CD14-positive monocyte (primary cell): ENCODE data around the gene GRIN1. TPM values are rescaled to one million over a fixed set of nuclear protein-coding genes. Genes with fewer than 3 reads are reported as not detected.

Source experiments
- DNase-seq, 3 donors: peaks; one replicate each; pipeline ENCODE4 v3.0.0-alpha.2; 2011 to 2022
- H2AFZ ChIP-seq: 2 replicates; pipeline ENCODE4 v1.6.0; 2012; ENCODE audit warnings: mild to moderate bottlenecking, low read depth, low read length, inconsistent platforms; ENCODE audit not compliant: insufficient read depth, poor library complexity, severe bottlenecking
- H3K27ac ChIP-seq, 2 donors: 1 replicate in 1 of 2; 2 replicates in 1 of 2; pipeline ENCODE4 v1.5.1; 2012 to 2013; ENCODE audit warnings: low read length in 2 of 2, control low read depth in 1 of 2, inconsistent platforms in 1 of 2, low read depth in 1 of 2, mild to moderate bottlenecking in 1 of 2
- H3K27me3 ChIP-seq, 2 donors: one replicate each; pipeline versions ENCODE4 v1.6.0 to v1.6.1; 2011 to 2013; ENCODE audit warnings: low read length in 2 of 2; ENCODE audit not compliant: control insufficient read depth in 2 of 2, insufficient read depth in 2 of 2
- H3K36me3 ChIP-seq, 2 donors: replicated peaks in 1 of 2; 1 replicate in 1 of 2; 2 replicates in 1 of 2; pipeline versions ENCODE4 v1.5.1 to v1.6.1; 2012 to 2013; ENCODE audit warnings: low read length in 2 of 2, control low read depth in 1 of 2, inconsistent platforms in 1 of 2, mild to moderate bottlenecking in 1 of 2; ENCODE audit not compliant: insufficient read depth in 2 of 2, control insufficient read depth in 1 of 2
- H3K4me1 ChIP-seq, 2 donors: 1 replicate in 1 of 2; 2 replicates in 1 of 2; pipeline versions ENCODE4 v1.5.1 to v1.6.1; 2012 to 2013; ENCODE audit warnings: low read length in 2 of 2, control low read depth in 1 of 2, inconsistent platforms in 1 of 2, mild to moderate bottlenecking in 1 of 2, moderate library complexity in 1 of 2; ENCODE audit not compliant: insufficient read depth in 2 of 2, control insufficient read depth in 1 of 2
- H3K4me2 ChIP-seq: replicated peaks from 2 replicates; pipeline ENCODE3; 2012; ENCODE audit warnings: low read length, moderate library complexity, mild to moderate bottlenecking; ENCODE audit not compliant: poor library complexity, severe bottlenecking; ENCODE audit errors: extremely low read depth
- H3K4me3 ChIP-seq, 3 experiments: fragments of 200-600 bp in 1 of 3; sonication (generic) in 1 of 3; replicated peaks in 1 of 3; 1 replicate in 2 of 3; 2 replicates in 1 of 3; pipeline ENCODE4 v1.5.1; 2011 to 2013; ENCODE audit warnings: low read length in 3 of 3, mild to moderate bottlenecking in 3 of 3, control low read depth in 2 of 3, low read depth in 2 of 3, inconsistent platforms in 1 of 3, moderate library complexity in 1 of 3
- H3K79me2 ChIP-seq: 2 replicates; pipeline ENCODE4 v1.6.0; 2012; ENCODE audit warnings: mild to moderate bottlenecking, control low read depth, inconsistent platforms, low read length, moderate library complexity; ENCODE audit not compliant: insufficient read depth
- H3K9ac ChIP-seq: 2 replicates; pipeline ENCODE4 v1.6.0; 2017; ENCODE audit warnings: low read length, mild to moderate bottlenecking; ENCODE audit not compliant: insufficient read depth, poor library complexity, severe bottlenecking
- H3K9me3 ChIP-seq, 2 donors: replicated peaks in 1 of 2; 1 replicate in 1 of 2; 2 replicates in 1 of 2; pipeline versions ENCODE4 v1.5.1 to v1.6.1; 2012 to 2013; ENCODE audit warnings: low read length in 2 of 2, control low read depth in 1 of 2; ENCODE audit not compliant: control insufficient read depth in 1 of 2, insufficient read depth in 1 of 2
- H4K20me1 ChIP-seq: 2 replicates; pipeline ENCODE4 v1.6.0; 2012; ENCODE audit warnings: mild to moderate bottlenecking, low read length, control low read depth, moderate library complexity; ENCODE audit not compliant: insufficient read depth
- H3K27ac Mint-ChIP-seq, 7 donors: one replicate each; pipeline ENCODE4 v1.8.0; 2020; ENCODE audit warnings: mild to moderate bottlenecking in 7 of 7, mixed read lengths in 7 of 7, moderate library complexity in 6 of 7, inconsistent platforms in 2 of 7
- H3K27me3 Mint-ChIP-seq, 3 donors: one replicate each; pipeline ENCODE4 v1.8.0; 2021 to 2022; ENCODE audit warnings: low read depth in 3 of 3, mild to moderate bottlenecking in 3 of 3, mixed read lengths in 3 of 3, moderate library complexity in 3 of 3, inconsistent platforms in 1 of 3
- H3K36me3 Mint-ChIP-seq, 2 donors: one replicate each; pipeline ENCODE4 v1.8.0; 2020; ENCODE audit warnings: mixed read lengths in 2 of 2, inconsistent platforms in 1 of 2, mild to moderate bottlenecking in 1 of 2
- H3K4me1 Mint-ChIP-seq: one replicate; pipeline ENCODE4 v1.8.0; 2020; ENCODE audit warnings: mild to moderate bottlenecking, mixed read lengths
- H3K4me3 Mint-ChIP-seq, 2 donors: one replicate each; pipeline ENCODE4 v1.8.0; 2020; ENCODE audit warnings: mild to moderate bottlenecking in 2 of 2, mixed read lengths in 2 of 2, moderate library complexity in 1 of 2
- H3K9me3 Mint-ChIP-seq, 7 donors: one replicate each; pipeline ENCODE4 v1.8.0; 2020 to 2022; ENCODE audit warnings: mixed read lengths in 7 of 7, mild to moderate bottlenecking in 6 of 7, moderate library complexity in 6 of 7, inconsistent platforms in 2 of 7
- CTCF ChIP-seq: fragments of 200-600 bp; IDR thresholded peaks from one replicate; pipeline ENCODE4 v1.8.0; 2022; ENCODE audit warnings: antibody characterized with exemption, mild to moderate bottlenecking
- WGBS: methylation state at CpG from one replicate; pipeline ENCODE4 v1.1.5; 2013; ENCODE audit warnings: missing lambda C conversion rate; ENCODE audit not compliant: insufficient coverage; 5-methylcytosine and 5-hydroxymethylcytosine counted together
- intact Hi-C, 2 donors: fragments of 100-400 bp; cut with micrococcal nuclease; formaldehyde crosslinking; loops; one replicate each; pipeline versions ENCODE4 v1.15.0 to v1.15.1; 2023
- polyA plus RNA-seq, 3 donors: library from polyadenylated mRNA; depleted of rRNA in 1 of 3; unstranded in 2 of 3; stranded (reverse) in 1 of 3; fragments of 300-500 nt in 2 of 3; fragments of >200 nt in 1 of 3; fragmentation: Illumina TruSeq in 2 of 3; gene quantifications; 1 replicate in 2 of 3; 2 replicates in 1 of 3; pipeline ENCODE4 v1.2.3, GENCODE V29; 2012 to 2021

GRIN1 gene
- polyA plus RNA-seq, 3 donors: not detected

GRCh38 chr9:137112564-137113384 is 26.2 kb upstream of the GRIN1 start:
- WGBS: 96% methylated on average over 40 of the region's 42 CpGs
- H3K27me3 Mint-ChIP-seq: peaks cover 3 to 7% (median 6%) of the 10 kb centered on the region in 3 donors
- H3K4me2 ChIP-seq: no peak overlapping the region

More at GRCh38 chr9:137112564-137113384, 26.2 kb upstream of the GRIN1 start:
- Histone ChIP-seq H3K4me1 (peaks cover 10 to 17% of the 10 kb centered on the region in 2 donors), H3K4me3 (no peak overlapping the region), H3K27me3 (peaks cover 0 to 3% of the 10 kb centered on the region in 2 donors), H3K79me2 (no peaks in the 10 kb centered on the region), H3K9me3 (no peaks in the 10 kb centered on the region), H3K9ac (no peak overlapping the region), H3K27ac (no peak overlapping the region), H3K36me3 (peaks cover 42 to 52% of the 10 kb centered on the region in 2 donors), H4K20me1 (peaks cover 23% of the 10 kb centered on the region), H2AFZ (no peak overlapping the region)
- no peak for DNase-seq
- H3K27ac Mint-ChIP-seq: peak overlapping the region in 1 of 7 donors; percentile 68
- peaks cover 8% of the 10 kb centered on the region for H3K4me1 Mint-ChIP-seq
- H3K4me3 Mint-ChIP-seq: peak overlapping the region; percentile 30 to 37
- no peak for TF ChIP-seq CTCF
- peaks cover 0 to 3% (median 0%) of the 10 kb centered on the region in 7 donors for H3K9me3 Mint-ChIP-seq
- peaks cover 16 to 44% of the 10 kb centered on the region in 2 donors for H3K36me3 Mint-ChIP-seq
- intact Hi-C loops: no loop called here
